Gastrocnemius medialis (tissue), 4 donors: ENCODE data around the gene RAX2. TPM values are rescaled to one million over a fixed set of nuclear protein-coding genes. Genes with fewer than 3 reads are reported as not detected.

Source experiments
- ATAC-seq, 2 donors: fragments of 150-250 bp; one replicate each; pipeline ENCODE4 v1.9.1; 2016
- DNase-seq, 2 donors: peaks; one replicate each; pipeline ENCODE4 v3.0.0-alpha.2; 2019
- H3K27ac ChIP-seq, 4 donors: fragments of 200-600 bp; sonication (generic); 1 replicate in 1 of 4; 2 replicates in 3 of 4; pipeline ENCODE4 v1.5.1; 2016 to 2018; ENCODE audit warnings: mild to moderate bottlenecking in 2 of 4, moderate library complexity in 1 of 4
- H3K27me3 ChIP-seq, 3 donors: fragments of 200-600 bp; sonication (generic) in 2 of 3; 1 replicate in 1 of 3; 2 replicates in 2 of 3; pipeline versions ENCODE4 v1.5.1 to v1.6.0; 2016 to 2019; ENCODE audit warnings: mild to moderate bottlenecking in 1 of 3, moderate library complexity in 1 of 3
- H3K36me3 ChIP-seq, 2 donors: fragments of 200-600 bp; sonication (generic) in 1 of 2; one replicate each; pipeline ENCODE4 v1.5.1; 2017 to 2018
- H3K4me1 ChIP-seq, 2 donors: fragments of 200-600 bp; sonication (generic) in 1 of 2; one replicate each; pipeline ENCODE4 v1.5.1; 2016 to 2017; ENCODE audit warnings: mild to moderate bottlenecking in 2 of 2
- H3K4me3 ChIP-seq, 4 donors: fragments of 200-600 bp; sonication (generic) in 3 of 4; 1 replicate in 1 of 4; 2 replicates in 3 of 4; pipeline ENCODE4 v1.5.1; 2016 to 2019; ENCODE audit warnings: mild to moderate bottlenecking in 2 of 4
- H3K9me3 ChIP-seq, 3 donors: fragments of 200-600 bp; sonication (generic) in 2 of 3; 1 replicate in 1 of 3; 2 replicates in 2 of 3; pipeline ENCODE4 v1.5.1; 2016 to 2019
- CTCF ChIP-seq, 5 experiments: fragments of 450-650 bp in 3 of 5; fragments of 200-600 bp in 2 of 5; sonication (generic) in 2 of 5; IDR thresholded peaks in 4 of 5; conservative IDR thresholded peaks in 1 of 5; 1 replicate in 4 of 5; 2 replicates in 1 of 5; pipeline ENCODE4 v1.5.1; 2016 to 2019; ENCODE audit warnings: antibody characterized with exemption in 5 of 5, mild to moderate bottlenecking in 3 of 5, moderate library complexity in 3 of 5
- POLR2A ChIP-seq, 2 donors: fragments of 450-650 bp; IDR thresholded peaks; one replicate each; pipeline ENCODE4 v1.6.1; 2017; ENCODE audit warnings: antibody characterized with exemption in 2 of 2, mild to moderate bottlenecking in 2 of 2, moderate library complexity in 2 of 2
- in situ Hi-C, 4 donors: fragments of 200-750 bp; cut with MboI; loops; one replicate each; pipeline versions ENCODE4 v1.15.0 to v1.8.0; 2017; ENCODE audit warnings: low sequenced_read_pairs in 4 of 4
- intact Hi-C: fragments of 100-400 bp; cut with DNase I; formaldehyde crosslinking; loops from one replicate; pipeline ENCODE4 v1.15.1; 2023; ENCODE audit warnings: low total_unique reads
- total RNA-seq, 4 donors: library from RNA; depleted of rRNA; stranded (reverse); fragments of >200 nt; gene quantifications; one replicate each; pipeline versions ENCODE4 v1.1.0 to v1.2.3, GENCODE V29; 2016

Gene RAX2
- total RNA-seq, 4 donors from 2014 or later = not detected

DNA sequence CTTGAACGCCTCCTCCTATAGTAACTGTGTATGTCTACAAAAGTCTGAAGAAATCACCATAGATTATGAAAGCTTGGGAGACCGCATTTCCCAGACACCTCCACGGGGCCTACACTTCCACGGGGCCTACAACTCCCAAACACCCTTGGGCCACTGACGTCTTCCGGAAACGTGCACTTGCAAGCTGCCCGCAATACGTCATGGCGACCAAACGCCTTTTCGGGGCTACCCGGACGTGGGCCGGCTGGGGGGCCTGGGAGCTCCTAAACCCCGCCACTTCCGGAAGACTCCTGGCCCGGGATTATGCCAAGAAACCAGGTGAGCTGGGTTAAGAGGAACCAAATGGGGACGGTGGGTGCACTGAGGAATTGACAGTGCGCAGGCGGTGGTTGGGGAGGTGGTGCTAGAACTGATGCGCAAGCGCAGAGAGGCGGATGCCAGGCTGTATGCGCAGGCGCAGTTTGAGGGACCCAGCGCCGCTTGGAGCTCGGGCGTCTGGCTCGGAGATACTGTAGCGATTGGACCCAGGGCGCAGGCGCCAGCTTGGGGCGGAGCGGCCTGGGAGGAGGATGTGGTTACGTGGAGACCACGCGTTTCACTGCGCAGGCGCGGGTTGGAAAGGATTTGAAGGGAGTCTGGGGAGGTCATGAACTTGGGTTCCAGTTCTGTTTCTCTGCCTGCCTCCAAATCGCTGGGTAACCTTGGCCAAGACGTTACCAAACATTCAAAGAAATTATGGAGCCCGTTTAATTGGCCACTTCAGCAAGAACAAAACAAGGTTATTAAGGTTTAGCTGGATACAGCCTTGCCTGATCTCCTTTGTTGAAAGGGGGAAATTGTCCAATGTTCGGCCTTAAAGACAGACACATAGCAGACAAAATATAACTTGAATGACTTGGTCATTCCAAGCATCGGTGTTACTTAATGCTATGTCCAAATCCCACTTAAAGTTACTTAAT lies 9.2 kb downstream of the RAX2 start, which contains the start of gene MRPL54:
Gene MRPL54 (plus strand): TSS at position 182 of the 959 bp plus-strand sequence. CDS start 19 bp downstream, at position 201.
- Histone ChIP-seq H3K36me3 (peaks cover 0 to 39% of the 10 kb centered on the region in 2 donors), H3K9me3 (no peaks in the 10 kb centered on the region), H3K27ac (peak within 1 kb of the TSS; percentile 92 to 100 (median 98)), H3K4me3 (peak within 1 kb of the TSS; percentile 83 to 97 (median 90)), H3K27me3 (no peaks in the 10 kb centered on the region), H3K4me1 (peaks cover 21 to 22% of the 10 kb centered on the region in 2 donors)
- intact Hi-C loops (loop anchor here (2.0 to 5.0 kb wide), 7 partner anchors 222 to 1925 kb away; partner anchors contain the start of genes ANKRD24, EEF2, FZR1 and SIRT6), in situ Hi-C loops (no loop called here)
- no peak for TF ChIP-seq CTCF (IDR thresholded peaks at IDR 0.05 in 4 of 5, conservative IDR thresholded peaks at IDR 0.05 in 1 of 5)
- TF ChIP-seq POLR2A (IDR thresholded peaks at IDR 0.05) = peak; percentile 68 to 78
- DNase-seq (peak; percentile 98 to 99), ATAC-seq (peak; percentile 95 to 96)

GRCh38 chr19:3762130-3762473 lies 9.9 kb downstream of the RAX2 start:
- in situ Hi-C loops (no loop called here), intact Hi-C loops (loop anchor here (2.0 to 5.0 kb wide), 7 partner anchors 223 to 1925 kb away; partner anchors contain the start of genes ANKRD24, EEF2, FZR1 and SIRT6)
- ATAC-seq (no peak), DNase-seq (no peak)
- Histone ChIP-seq H3K27ac (peak overlapping the region; percentile 92 to 100 (median 98)), H3K27me3 (no peaks in the 10 kb centered on the region), H3K4me1 (peaks cover 21 to 22% of the 10 kb centered on the region in 2 donors), H3K9me3 (no peaks in the 10 kb centered on the region), H3K36me3 (peaks cover 0 to 38% of the 10 kb centered on the region in 2 donors), H3K4me3 (peak overlapping the region in 3 of 4 donors; percentile 74 to 97 (median 95))
- TF ChIP-seq POLR2A (IDR thresholded peaks at IDR 0.05) = no peak
- TF ChIP-seq CTCF (IDR thresholded peaks at IDR 0.05 in 4 of 5, conservative IDR thresholded peaks at IDR 0.05 in 1 of 5) = no peak

DNA sequence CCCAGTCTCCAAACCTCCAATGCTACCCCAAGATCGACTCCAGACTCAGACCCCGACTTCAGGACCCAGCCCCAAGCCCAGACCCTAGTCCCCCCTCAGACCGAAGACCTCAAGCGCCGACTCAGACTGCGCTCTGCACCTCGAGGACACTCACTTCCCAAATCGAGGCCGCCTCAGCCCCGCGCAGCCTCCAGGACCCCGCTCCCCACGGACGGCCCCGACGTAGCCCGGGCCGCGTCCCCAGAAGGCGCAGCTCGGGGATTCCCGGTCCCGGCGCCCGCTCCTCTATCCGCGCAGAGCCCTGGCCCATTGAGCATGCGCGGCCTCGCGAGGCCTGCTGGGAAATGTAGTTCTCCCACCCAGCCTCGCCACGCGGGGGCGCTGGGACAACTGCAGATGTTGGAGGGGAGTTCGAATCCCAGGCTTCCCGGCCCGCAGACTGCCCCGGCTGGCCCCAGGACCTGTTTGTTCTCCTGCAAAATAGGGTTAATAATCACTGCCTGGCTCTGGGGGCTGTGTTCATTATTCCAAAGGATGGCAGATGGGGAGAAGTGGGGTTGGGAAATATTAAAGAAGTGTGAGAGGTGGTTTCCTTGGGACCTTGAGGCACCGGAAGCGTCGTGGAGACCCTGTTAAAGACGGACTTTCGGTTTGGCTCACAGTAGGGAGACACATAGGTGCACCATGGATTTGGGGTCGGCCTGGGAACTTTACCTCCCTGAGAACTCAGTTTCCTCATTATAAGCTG lies 10.5 kb downstream of the RAX2 start, which contains the start of gene APBA3:
Gene APBA3 (minus strand): TSS at position 311 of the 748 bp plus-strand sequence. CDS start 1,428 bp downstream, outside the sequence.
- H3K4me3 ChIP-seq = peak within 1 kb of the TSS; percentile 83 to 97 (median 90)
- ATAC-seq (peak; percentile 27 to 47), DNase-seq (peak; percentile 79 to 89)
- H3K27ac ChIP-seq = peak within 1 kb of the TSS; percentile 92 to 100 (median 98)
- H3K4me1 ChIP-seq = peaks cover 21 to 22% of the 10 kb centered on the region in 2 donors
- TF ChIP-seq CTCF (IDR thresholded peaks at IDR 0.05 in 4 of 5, conservative IDR thresholded peaks at IDR 0.05 in 1 of 5) (peak; percentile 34 to 87 (median 81)), POLR2A (IDR thresholded peaks at IDR 0.05) (peak; percentile 71 to 76)
- H3K27me3 ChIP-seq = no peaks in the 10 kb centered on the region
- H3K36me3 ChIP-seq = peaks cover 0 to 35% of the 10 kb centered on the region in 2 donors
- intact Hi-C loops (loop anchor here (2.0 to 5.0 kb wide), 7 partner anchors 223 to 1926 kb away; partner anchors contain the start of genes ANKRD24, EEF2, FZR1 and SIRT6), in situ Hi-C loops (no loop called here)
- H3K9me3 ChIP-seq = no peaks in the 10 kb centered on the region

DNA sequence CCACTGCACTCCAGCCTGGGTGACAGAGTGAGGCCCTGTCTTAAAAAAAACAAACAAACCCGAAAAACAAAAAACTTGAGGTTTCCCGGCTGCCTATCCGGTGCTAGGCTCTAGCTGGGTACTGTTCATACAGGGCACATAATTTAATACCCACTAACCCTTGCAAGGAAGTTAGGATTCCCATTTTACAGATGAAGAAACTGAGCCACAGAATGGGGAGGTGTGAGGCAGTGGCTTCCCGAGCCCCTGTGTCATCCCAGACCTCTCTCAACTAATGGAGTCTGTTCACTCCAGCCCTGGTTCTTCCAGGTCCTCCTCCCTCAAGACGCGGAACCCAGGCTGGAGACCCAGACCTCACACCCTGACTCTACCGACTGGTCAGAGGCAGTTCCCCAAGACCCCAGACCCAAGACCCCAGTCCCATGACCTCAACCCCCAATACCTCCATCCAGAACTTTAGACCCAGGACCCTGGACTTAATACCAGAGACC lies 11.1 kb downstream of the RAX2 start:
- in situ Hi-C loops (no loop called here), intact Hi-C loops (loop anchor here (5.0 kb wide), 6 partner anchors 254 to 1926 kb away; partner anchors contain the start of genes ANKRD24, FZR1, SIRT6 and SLC39A3)
- H3K36me3 ChIP-seq = peaks cover 0 to 30% of the 10 kb centered on the region in 2 donors
- ATAC-seq = no peak
- no peaks in the 10 kb centered on the region for H3K27me3 ChIP-seq
- no peak for DNase-seq
- peak overlapping the region; percentile 70 to 95 (median 80) for H3K4me3 ChIP-seq
- peak overlapping the region; percentile 92 to 100 (median 98) for H3K27ac ChIP-seq
- H3K4me1 ChIP-seq = peaks cover 21 to 22% of the 10 kb centered on the region in 2 donors
- TF ChIP-seq POLR2A (IDR thresholded peaks at IDR 0.05) (no peak), CTCF (IDR thresholded peaks at IDR 0.05 in 4 of 5, conservative IDR thresholded peaks at IDR 0.05 in 1 of 5) (no peak)
- H3K9me3 ChIP-seq = no peaks in the 10 kb centered on the region
